ENCODE results near the gene SCN9A.

GRCh38 chr2:166404831-166405568, 29.3 kb upstream of the SCN9A start:
- TF ChIP-seq CTCF (conservative IDR thresholded peaks at IDR 0.05; ENCODE audit: low read length) (no peak), EZH2phosphoT487 (IDR thresholded peaks at IDR 0.05; ENCODE audit: borderline replicate concordance, low read depth, low read length) (no peak)

Measured in OCI-LY7 (cell line).